Astrocyte (in vitro differentiated cells and primary cell): Measurements from ENCODE around the gene IMPA2. TPM values are rescaled to one million over a fixed set of nuclear protein-coding genes. Genes with fewer than 3 reads are reported as not detected.

Experiments
- DNase-seq: peaks from one replicate; pipeline ENCODE4 v3.0.0-alpha.2; 2010; ENCODE audit warnings: low read depth
- FAIRE-seq: peaks from 2 replicates; lab custom pipeline; 2011; peaks lifted over from hg19 to GRCh38; lab: Jason Lieb, UNC
- H2AFZ ChIP-seq: 2 replicates; pipeline ENCODE4 v1.6.0; 2012; ENCODE audit warnings: low read depth, low read length, inconsistent platforms
- H3K27ac ChIP-seq: 2 replicates; pipeline ENCODE4 v1.5.1; 2011; ENCODE audit warnings: low read depth, low read length, inconsistent platforms
- H3K27me3 ChIP-seq: 2 replicates; pipeline ENCODE4 v1.6.0; 2011; ENCODE audit warnings: low read length, inconsistent platforms; ENCODE audit not compliant: insufficient read depth
- H3K36me3 ChIP-seq: 2 replicates; pipeline ENCODE4 v1.5.1; 2011; ENCODE audit warnings: low read length, inconsistent platforms; ENCODE audit not compliant: insufficient read depth
- H3K4me1 ChIP-seq: 2 replicates; pipeline ENCODE4 v1.5.1; 2011; ENCODE audit warnings: low read length, inconsistent platforms; ENCODE audit not compliant: insufficient read depth
- H3K4me2 ChIP-seq: 2 replicates; pipeline ENCODE4 v1.6.0; 2012; ENCODE audit warnings: low read length, inconsistent platforms
- H3K4me3 ChIP-seq: 2 replicates; pipeline ENCODE4 v1.5.1; 2011; ENCODE audit warnings: low read depth, mild to moderate bottlenecking, low read length, inconsistent platforms; ENCODE audit not compliant: insufficient read depth
- H3K79me2 ChIP-seq: 2 replicates; pipeline ENCODE4 v1.6.0; 2012; ENCODE audit warnings: mild to moderate bottlenecking, low read length, inconsistent platforms; ENCODE audit not compliant: insufficient read depth
- H3K9ac ChIP-seq: 2 replicates; pipeline ENCODE4 v1.6.0; 2012; ENCODE audit warnings: mild to moderate bottlenecking, low read length, inconsistent platforms
- H3K9me3 ChIP-seq: 2 replicates; pipeline ENCODE4 v1.5.1; 2012; ENCODE audit warnings: low read depth, mild to moderate bottlenecking, low read length, inconsistent platforms; ENCODE audit not compliant: insufficient read depth
- H4K20me1 ChIP-seq: 2 replicates; pipeline ENCODE4 v1.6.0; 2012; ENCODE audit warnings: low read length, inconsistent platforms; ENCODE audit not compliant: insufficient read depth
- H3K27ac Mint-ChIP-seq: one replicate; pipeline ENCODE4 v1.8.0; 2021; ENCODE audit warnings: mild to moderate bottlenecking, mixed read lengths; ENCODE audit not compliant: unreplicated experiment
- H3K27me3 Mint-ChIP-seq: one replicate; pipeline ENCODE4 v1.8.0; 2021; ENCODE audit warnings: low read depth, mixed read lengths; ENCODE audit not compliant: unreplicated experiment
- H3K36me3 Mint-ChIP-seq: one replicate; pipeline ENCODE4 v1.8.0; 2021; ENCODE audit warnings: low read depth, mixed read lengths; ENCODE audit not compliant: unreplicated experiment
- H3K4me1 Mint-ChIP-seq: one replicate; pipeline ENCODE4 v1.8.0; 2021; ENCODE audit warnings: low read depth, mixed read lengths; ENCODE audit not compliant: unreplicated experiment
- H3K4me3 Mint-ChIP-seq: one replicate; pipeline ENCODE4 v1.8.0; 2021; ENCODE audit warnings: mild to moderate bottlenecking, moderate library complexity, mixed read lengths; ENCODE audit not compliant: unreplicated experiment
- H3K9me3 Mint-ChIP-seq: one replicate; pipeline ENCODE4 v1.8.0; 2021; ENCODE audit warnings: mild to moderate bottlenecking, mixed read lengths; ENCODE audit not compliant: unreplicated experiment
- EZH2 ChIP-seq: IDR thresholded peaks from 2 replicates; pipeline ENCODE4 v1.6.1; 2012; ENCODE audit warnings: mild to moderate bottlenecking, low read length, inconsistent platforms; ENCODE audit not compliant: insufficient read depth
- total RNA-seq: library from RNA; stranded (reverse); gene quantifications from 2 replicates; pipeline ENCODE4 v1.2.1, GENCODE V29; 2021
- TF ChIP-seq, protein P1 (sequence below): IDR thresholded peaks from 2 replicates; pipeline ENCODE4 v1.5.1; 2011; ENCODE audit warnings: low read depth, mild to moderate bottlenecking, inconsistent platforms, low read length, moderate library complexity; ENCODE audit not compliant: insufficient read depth

Gene IMPA2
- total RNA-seq, 1 donor from 2014 or later: 4.8 TPM

DNA sequence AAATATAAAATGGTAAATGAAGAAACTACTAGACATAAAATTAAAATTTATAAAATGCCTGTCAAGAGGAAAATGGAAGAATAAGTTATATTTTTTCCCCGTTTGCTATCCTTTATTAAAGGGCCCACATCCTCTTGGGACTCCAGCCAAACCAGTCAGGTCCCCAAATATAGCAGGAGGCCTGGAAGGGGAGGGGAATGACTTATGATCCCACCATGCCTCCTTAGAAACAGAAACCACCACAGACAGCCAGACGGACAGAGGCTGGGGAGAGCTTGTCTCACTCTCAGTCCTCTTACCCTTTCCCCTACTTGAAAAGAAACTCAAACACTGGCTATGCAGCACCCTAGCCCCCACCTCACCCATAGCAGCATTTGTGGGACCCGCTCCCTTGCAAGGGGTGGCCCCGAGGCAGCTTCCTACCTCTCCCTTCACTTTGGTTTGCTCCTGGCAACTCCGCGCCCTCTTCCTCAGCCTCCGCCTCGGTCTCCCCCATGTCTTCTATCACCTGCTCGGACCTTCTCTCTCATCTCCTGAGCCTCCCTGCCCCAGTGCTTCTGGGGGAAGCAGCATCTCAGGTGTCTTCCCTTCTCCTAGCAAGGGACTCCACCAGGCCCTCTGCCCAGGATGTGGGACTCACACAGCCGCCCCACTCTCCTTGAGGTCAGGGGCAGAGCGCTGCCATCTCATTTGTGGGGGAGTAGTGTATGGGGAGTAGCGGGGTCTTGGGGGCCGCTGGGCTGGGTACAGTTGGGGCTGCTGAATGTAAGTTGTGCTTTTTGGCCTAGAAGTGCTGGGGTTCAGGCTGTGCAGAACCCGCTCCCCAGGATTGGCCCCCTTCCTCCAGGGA is 75.0 kb downstream of the IMPA2 start:
- TF ChIP-seq, protein P1, sequence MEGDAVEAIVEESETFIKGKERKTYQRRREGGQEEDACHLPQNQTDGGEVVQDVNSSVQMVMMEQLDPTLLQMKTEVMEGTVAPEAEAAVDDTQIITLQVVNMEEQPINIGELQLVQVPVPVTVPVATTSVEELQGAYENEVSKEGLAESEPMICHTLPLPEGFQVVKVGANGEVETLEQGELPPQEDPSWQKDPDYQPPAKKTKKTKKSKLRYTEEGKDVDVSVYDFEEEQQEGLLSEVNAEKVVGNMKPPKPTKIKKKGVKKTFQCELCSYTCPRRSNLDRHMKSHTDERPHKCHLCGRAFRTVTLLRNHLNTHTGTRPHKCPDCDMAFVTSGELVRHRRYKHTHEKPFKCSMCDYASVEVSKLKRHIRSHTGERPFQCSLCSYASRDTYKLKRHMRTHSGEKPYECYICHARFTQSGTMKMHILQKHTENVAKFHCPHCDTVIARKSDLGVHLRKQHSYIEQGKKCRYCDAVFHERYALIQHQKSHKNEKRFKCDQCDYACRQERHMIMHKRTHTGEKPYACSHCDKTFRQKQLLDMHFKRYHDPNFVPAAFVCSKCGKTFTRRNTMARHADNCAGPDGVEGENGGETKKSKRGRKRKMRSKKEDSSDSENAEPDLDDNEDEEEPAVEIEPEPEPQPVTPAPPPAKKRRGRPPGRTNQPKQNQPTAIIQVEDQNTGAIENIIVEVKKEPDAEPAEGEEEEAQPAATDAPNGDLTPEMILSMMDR: no peak
- no peak for TF ChIP-seq EZH2

DNA sequence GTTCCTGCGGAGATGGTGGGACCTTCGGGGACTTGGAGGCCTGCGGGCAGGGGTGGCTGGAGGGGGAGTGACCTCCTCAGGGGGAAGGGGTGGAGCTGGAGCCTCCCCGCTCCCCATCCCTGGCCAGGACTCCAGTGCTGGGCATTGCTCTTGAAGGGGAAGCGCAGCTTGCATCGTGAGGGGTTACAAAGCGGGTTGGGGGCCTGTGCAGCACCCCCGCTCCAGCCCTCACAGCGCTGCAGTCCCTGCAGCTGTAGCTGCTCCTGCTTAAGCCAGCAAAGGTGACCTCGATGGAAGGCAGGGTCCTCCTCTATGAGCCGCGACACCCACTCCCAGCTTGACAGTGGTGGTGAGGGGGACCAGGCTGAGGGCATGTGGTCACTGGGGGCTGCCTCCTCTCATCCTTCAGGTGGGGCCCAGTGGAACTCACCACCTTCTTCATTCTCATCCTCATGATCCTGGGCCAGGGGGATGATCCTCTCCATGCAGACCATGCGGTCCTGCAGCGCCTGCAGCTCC is 75.6 kb downstream of the IMPA2 start:
- FAIRE-seq: no peak
- H2AFZ ChIP-seq: no peak overlapping the region
- no peak overlapping the region for H3K9ac ChIP-seq
- peaks cover 3% of the 10 kb centered on the region for H3K4me1 ChIP-seq
- H3K27me3 ChIP-seq: no peaks in the 10 kb centered on the region
- H3K36me3 ChIP-seq: no peaks in the 10 kb centered on the region
- Mint-ChIP-seq H3K27ac (no peak overlapping the region), H3K27me3 (peaks cover 2% of the 10 kb centered on the region), H3K9me3 (peaks cover 2% of the 10 kb centered on the region), H3K4me3 (no peak overlapping the region), H3K36me3 (no peaks in the 10 kb centered on the region), H3K4me1 (peaks cover 20% of the 10 kb centered on the region)
- H3K9me3 ChIP-seq: no peaks in the 10 kb centered on the region
- H3K27ac ChIP-seq: no peak overlapping the region
- H3K79me2 ChIP-seq: no peaks in the 10 kb centered on the region
- no peak overlapping the region for H3K4me2 ChIP-seq
- TF ChIP-seq, protein P1: no peak
- TF ChIP-seq EZH2: no peak
- H4K20me1 ChIP-seq: no peaks in the 10 kb centered on the region
- no peak for DNase-seq
- H3K4me3 ChIP-seq: no peak overlapping the region

More for the DNA sequence above, 75.0 kb downstream of the IMPA2 start:
- H3K4me2 ChIP-seq: peak overlapping the region; percentile 24
- H3K9ac ChIP-seq: no peak overlapping the region
- Mint-ChIP-seq H3K27ac (peak overlapping the region; percentile 54), H3K36me3 (no peaks in the 10 kb centered on the region), H3K27me3 (peaks cover 2% of the 10 kb centered on the region), H3K4me3 (peak overlapping the region; percentile 6), H3K4me1 (peaks cover 25% of the 10 kb centered on the region), H3K9me3 (peaks cover 2% of the 10 kb centered on the region)
- no peaks in the 10 kb centered on the region for H3K79me2 ChIP-seq
- H3K4me1 ChIP-seq: peaks cover 3% of the 10 kb centered on the region
- no peaks in the 10 kb centered on the region for H3K36me3 ChIP-seq
- FAIRE-seq (no peak), DNase-seq (no peak)
- H3K4me3 ChIP-seq: no peak overlapping the region
- no peaks in the 10 kb centered on the region for H4K20me1 ChIP-seq
- H3K27me3 ChIP-seq: no peaks in the 10 kb centered on the region
- no peak overlapping the region for H3K27ac ChIP-seq
- peak overlapping the region; percentile 17 for H2AFZ ChIP-seq
- H3K9me3 ChIP-seq: no peaks in the 10 kb centered on the region
